Rectal smooth muscle tissue (tissue), 1 donor: Measurements from ENCODE around the gene PJA2.

Experiments
- H3K27ac ChIP-seq: one replicate; pipeline ENCODE4 v1.7.0; 2013; ENCODE audit warnings: low read depth, low read length, inconsistent platforms
- H3K27me3 ChIP-seq: one replicate; pipeline ENCODE4 v1.7.0; 2013; ENCODE audit warnings: low read length; ENCODE audit not compliant: control insufficient read depth, insufficient read depth
- H3K36me3 ChIP-seq: one replicate; pipeline ENCODE4 v1.7.0; 2013; ENCODE audit warnings: low read length; ENCODE audit not compliant: control insufficient read depth, insufficient read depth
- H3K4me1 ChIP-seq: one replicate; pipeline ENCODE4 v1.7.0; 2013; ENCODE audit warnings: low read length; ENCODE audit not compliant: control insufficient read depth, insufficient read depth
- H3K4me3 ChIP-seq: one replicate; pipeline ENCODE4 v1.7.0; 2013; ENCODE audit warnings: low read length
- H3K9ac ChIP-seq: one replicate; pipeline ENCODE4 v1.7.0; 2013; ENCODE audit warnings: low read length

Gene PJA2

DNA sequence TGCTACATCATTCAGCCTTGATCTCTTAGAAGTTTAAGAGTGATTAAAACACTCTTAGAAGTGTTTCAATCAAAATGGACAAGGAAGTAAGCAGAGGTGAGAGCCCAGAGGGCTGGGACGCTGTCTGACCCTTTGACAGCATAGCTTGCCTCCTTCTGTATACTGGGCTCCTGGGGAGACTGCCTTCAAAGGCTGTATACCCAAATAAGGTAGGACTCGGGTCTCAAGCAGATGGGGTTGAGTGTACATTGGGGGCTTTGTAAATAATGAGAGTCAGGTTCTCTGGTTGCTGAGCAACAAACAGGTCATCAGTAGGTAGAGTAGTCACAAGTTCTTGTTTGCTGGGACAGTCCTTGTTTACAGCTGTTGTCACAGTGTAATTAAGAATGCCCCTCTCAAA is 97.1 kb downstream of the PJA2 start:
- Histone ChIP-seq H3K4me3 (no peak overlapping the region), H3K27ac (no peak overlapping the region), H3K9ac (no peak overlapping the region), H3K4me1 (no peaks in the 10 kb centered on the region), H3K36me3 (no peaks in the 10 kb centered on the region), H3K27me3 (no peaks in the 10 kb centered on the region)

DNA sequence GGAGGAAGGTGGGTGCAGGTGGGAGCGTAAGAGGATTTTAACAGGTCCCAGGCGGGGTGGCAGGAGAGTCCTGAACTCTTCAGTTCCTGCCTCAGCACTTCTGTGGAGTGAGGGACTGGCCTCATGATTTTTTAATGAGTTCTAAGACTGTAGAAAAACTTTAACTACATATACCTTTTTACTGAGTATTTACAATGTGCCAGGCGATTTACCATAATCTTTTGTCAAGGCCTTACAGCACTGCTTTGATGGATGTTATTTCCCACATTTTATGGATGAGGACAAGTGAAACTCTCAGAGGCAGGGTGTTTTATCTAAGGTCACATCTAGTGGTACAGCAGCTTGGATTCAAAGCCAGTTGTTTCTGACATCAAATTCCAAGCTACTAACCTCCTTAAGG is 99.5 kb downstream of the PJA2 start:
- H3K27ac ChIP-seq = no peak overlapping the region
- H3K4me1 ChIP-seq = no peaks in the 10 kb centered on the region
- H3K36me3 ChIP-seq = no peaks in the 10 kb centered on the region
- H3K9ac ChIP-seq = no peak overlapping the region
- H3K4me3 ChIP-seq = no peak overlapping the region
- H3K27me3 ChIP-seq = no peaks in the 10 kb centered on the region

DNA sequence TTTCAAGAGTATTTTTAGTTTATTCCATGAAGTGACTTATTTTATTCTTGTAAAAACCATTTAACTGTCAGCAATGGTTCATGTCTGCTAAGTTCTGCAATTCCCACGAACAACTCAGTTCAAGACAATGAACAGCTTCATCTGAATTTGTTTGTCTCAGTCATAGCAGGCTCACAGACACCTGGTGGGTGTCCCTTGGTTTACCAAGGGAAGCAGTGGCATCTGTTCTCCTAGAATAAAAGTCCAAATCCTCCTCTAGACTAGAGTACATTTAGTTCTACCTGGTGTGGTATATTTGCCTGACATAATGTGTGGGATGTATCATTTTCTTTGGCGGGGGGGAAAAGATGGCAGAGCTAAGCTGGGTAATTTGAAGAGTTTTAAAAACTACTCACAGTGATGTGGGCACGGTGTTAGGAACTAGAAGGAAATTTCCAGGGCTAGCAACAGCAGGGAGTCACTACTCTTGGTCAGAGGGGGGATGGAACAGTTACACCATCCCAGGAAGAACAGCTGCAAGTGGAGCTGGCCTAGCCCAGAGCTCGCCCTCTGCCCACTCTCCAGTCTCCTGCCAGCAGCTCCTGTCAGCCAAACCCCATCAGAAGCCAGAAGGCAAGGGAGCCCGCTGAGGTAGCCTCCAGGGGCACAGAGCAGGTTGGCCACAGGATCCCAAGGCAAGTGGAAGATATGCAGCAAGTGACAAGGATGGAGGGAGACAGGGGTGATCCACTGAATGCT is 100.3 kb downstream of the PJA2 start:
- Histone ChIP-seq H3K27ac (no peak overlapping the region), H3K9ac (no peak overlapping the region), H3K36me3 (no peaks in the 10 kb centered on the region), H3K27me3 (no peaks in the 10 kb centered on the region), H3K4me1 (no peaks in the 10 kb centered on the region), H3K4me3 (no peak overlapping the region)

DNA sequence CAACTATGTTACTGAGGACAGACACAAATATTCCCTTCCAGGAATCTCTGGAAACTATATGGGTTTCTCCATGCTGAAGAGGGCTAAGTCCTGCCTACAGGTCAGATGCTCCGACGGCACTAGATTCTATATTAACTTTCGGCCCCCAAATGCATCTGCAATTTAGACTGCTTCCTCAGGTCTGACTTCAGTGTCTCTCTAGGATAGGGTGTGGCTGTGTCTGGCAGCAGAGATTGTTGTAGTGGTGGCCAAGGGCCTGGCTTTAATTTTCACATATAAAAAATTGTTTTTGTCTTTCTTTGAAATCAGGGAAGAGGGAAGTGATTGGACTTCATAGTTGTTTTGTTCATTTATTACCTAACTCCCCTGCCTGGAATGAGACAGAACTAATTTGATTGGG is 101.8 kb downstream of the PJA2 start:
- no peaks in the 10 kb centered on the region for H3K27me3 ChIP-seq
- no peak overlapping the region for H3K9ac ChIP-seq
- H3K4me3 ChIP-seq = no peak overlapping the region
- H3K27ac ChIP-seq = no peak overlapping the region
- no peaks in the 10 kb centered on the region for H3K36me3 ChIP-seq
- H3K4me1 ChIP-seq = no peaks in the 10 kb centered on the region

DNA sequence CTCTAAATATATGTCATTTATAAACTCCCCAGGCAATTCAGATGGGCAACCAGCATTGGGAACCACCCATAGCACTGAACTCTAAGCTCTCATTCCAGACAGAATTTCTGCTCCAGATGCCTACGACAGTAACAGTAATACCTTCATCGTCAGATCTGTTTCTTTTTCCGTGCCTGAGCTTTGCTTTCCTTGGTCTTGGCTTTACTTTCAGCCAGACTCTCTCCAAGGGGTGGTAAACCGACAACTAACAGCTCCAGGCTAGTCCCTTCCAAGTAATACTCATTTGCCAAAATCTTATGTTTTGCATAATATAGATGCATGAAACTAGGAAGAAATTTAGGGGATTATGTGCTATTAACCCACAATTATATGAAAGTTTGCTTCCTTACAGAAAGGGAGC is 102.3 kb downstream of the PJA2 start:
- H3K9ac ChIP-seq = no peak overlapping the region
- no peak overlapping the region for H3K27ac ChIP-seq
- no peaks in the 10 kb centered on the region for H3K4me1 ChIP-seq
- H3K4me3 ChIP-seq = no peak overlapping the region
- H3K36me3 ChIP-seq = no peaks in the 10 kb centered on the region
- no peaks in the 10 kb centered on the region for H3K27me3 ChIP-seq

DNA sequence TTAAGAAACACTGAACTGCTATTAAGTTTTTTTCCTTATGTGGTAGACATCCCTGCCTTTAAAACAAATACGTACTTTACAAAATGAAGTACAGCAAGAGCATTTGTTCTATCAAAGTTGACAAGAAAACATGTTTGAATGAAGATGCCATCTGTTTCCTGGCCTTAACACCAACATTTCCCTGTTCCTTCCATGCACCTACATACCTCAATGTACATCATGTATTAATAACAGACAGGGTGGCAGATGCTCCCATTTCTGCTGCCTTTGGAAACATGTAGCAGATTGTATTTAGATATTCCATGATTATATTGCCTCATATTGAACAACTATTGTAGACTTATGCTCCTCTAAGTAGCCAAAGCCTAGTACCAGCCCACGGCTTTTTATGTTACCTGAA is 104.4 kb downstream of the PJA2 start:
- Histone ChIP-seq H3K4me1 (no peaks in the 10 kb centered on the region), H3K36me3 (no peaks in the 10 kb centered on the region), H3K9ac (no peak overlapping the region), H3K27me3 (no peaks in the 10 kb centered on the region), H3K4me3 (no peak overlapping the region), H3K27ac (no peak overlapping the region)

DNA sequence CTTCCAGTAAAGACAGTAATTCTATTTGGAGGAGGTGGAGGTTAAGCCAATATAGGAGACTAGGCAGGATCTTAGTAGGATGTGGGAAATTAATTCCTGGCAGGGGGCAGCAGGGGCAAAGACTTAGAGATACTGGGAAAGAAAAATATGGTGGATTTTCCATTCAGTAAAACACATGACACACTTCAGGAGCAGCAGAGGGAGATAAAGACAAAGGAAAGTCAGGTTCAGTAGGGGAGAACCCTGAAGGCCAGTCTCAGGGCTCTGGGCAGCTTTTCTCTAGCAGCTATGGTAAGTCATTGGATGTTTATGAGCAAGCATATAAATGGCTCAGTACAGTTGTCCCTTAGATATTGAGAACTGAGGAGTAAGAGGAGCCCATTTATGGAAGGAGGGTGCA is 105.5 kb downstream of the PJA2 start:
- Histone ChIP-seq H3K36me3 (no peaks in the 10 kb centered on the region), H3K27me3 (no peaks in the 10 kb centered on the region), H3K4me1 (no peaks in the 10 kb centered on the region), H3K9ac (no peak overlapping the region), H3K27ac (no peak overlapping the region), H3K4me3 (no peak overlapping the region)

DNA sequence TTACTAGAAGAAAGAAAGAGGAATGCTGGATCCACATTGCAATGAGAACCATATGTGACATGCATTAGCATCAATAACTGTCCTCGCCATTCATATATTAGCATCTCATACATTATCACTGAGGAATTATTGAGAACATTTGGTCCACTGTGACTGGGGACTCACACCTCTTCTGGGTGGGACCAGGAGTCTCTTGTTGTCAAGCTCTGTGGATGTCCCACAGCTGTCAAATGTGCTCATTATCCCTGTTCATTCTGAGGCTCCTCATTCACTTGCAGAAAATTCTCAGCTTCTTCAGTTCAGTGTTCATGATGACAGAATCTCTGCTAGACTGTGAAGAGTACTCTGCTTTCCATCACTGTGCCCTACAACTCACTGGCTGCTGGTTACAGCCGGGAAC is 109.4 kb downstream of the PJA2 start:
- Histone ChIP-seq H3K4me3 (no peak overlapping the region), H3K27me3 (no peaks in the 10 kb centered on the region), H3K4me1 (no peaks in the 10 kb centered on the region), H3K27ac (no peak overlapping the region), H3K9ac (no peak overlapping the region), H3K36me3 (no peaks in the 10 kb centered on the region)

DNA sequence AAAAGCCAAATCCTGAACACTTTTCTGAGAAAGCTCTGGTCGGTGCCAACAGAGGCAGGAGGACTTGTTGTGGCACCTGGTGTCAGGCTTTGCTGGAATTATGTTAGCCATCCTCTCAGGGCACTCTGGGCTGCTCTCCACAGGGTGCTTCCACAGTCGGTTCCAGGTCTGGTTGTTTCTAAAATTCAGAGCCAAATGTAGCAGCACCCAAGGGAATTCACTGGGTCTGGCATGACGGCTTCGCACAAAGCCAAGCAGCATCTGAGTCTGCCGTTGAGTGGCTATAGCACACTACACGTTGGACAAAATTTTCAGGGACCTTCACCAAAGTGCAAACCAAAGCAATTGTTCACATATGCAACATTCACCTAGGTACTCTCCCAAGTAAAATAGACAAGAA is 110.2 kb downstream of the PJA2 start:
- Histone ChIP-seq H3K4me1 (no peaks in the 10 kb centered on the region), H3K27ac (no peak overlapping the region), H3K4me3 (no peak overlapping the region)

DNA sequence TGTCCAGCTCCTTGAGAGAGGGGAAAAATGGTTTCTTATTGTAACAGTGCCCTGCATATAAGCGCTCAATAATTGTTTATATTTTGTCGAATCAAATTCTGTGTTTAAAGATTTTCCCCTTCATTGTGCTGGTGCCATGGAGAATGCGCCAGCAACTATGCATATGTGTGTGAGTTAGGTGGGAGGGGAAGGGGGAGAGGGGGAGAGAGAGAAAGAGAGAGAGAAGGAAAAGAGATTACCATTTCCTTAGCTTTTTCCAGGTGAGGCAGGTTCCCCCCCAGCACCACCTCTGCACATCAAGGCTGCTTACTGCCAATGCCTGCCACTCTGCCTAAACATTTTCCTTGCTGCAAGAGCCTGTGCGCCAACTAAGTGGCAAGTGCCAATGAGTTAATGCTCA is 111.0 kb downstream of the PJA2 start:
- no peak overlapping the region for H3K4me3 ChIP-seq
- H3K4me1 ChIP-seq = no peaks in the 10 kb centered on the region
- no peak overlapping the region for H3K27ac ChIP-seq
- no peaks in the 10 kb centered on the region for H3K27me3 ChIP-seq
- no peaks in the 10 kb centered on the region for H3K36me3 ChIP-seq
- H3K9ac ChIP-seq = no peak overlapping the region

More for the DNA sequence above, 110.2 kb downstream of the PJA2 start:
- no peaks in the 10 kb centered on the region for H3K36me3 ChIP-seq
- H3K27me3 ChIP-seq = no peaks in the 10 kb centered on the region
- no peak overlapping the region for H3K9ac ChIP-seq

DNA sequence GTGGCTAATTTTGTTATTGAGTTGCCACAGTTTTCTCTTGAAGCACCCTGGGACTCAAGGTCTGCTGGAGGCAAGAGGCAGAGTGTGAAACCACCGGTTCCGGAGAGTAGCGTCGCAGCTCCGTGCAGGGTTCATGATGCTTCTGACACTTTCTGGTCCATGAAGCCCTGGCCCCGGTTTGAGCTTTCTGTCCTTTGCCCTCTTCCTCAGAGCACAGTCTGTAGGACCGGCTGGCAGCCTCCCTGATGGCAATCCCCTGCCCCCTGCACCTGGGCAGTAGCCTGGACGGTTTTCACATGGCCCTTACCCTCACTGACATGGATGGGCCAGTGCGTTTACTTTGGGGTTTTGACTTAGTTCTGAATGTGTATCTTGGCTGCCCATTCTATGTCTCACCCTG is 111.9 kb downstream of the PJA2 start:
- H3K27ac ChIP-seq = no peak overlapping the region
- no peaks in the 10 kb centered on the region for H3K27me3 ChIP-seq

DNA sequence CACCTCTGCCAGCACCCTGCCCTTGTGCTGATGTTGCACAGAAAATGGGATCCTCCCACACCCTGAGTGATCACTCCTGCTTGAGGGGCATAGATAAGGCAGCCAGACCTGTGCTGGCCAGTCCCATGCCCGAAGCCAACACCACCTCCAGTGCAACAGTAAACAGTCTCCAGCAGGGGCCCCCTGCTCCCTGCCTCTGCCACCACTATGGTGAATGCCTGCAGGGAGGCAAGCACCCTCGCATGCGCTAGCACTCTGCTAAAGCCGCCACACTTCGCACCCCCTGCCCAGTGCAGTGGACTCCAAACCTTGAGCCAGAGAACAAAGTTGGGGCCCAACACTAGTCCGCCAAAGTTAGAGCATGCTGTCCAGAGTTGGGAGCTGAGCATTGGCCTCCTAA is 118.7 kb downstream of the PJA2 start:
- Histone ChIP-seq H3K27ac (no peak overlapping the region), H3K9ac (no peak overlapping the region), H3K4me3 (no peak overlapping the region), H3K4me1 (no peaks in the 10 kb centered on the region), H3K27me3 (no peaks in the 10 kb centered on the region), H3K36me3 (no peaks in the 10 kb centered on the region)

More for the DNA sequence above, 111.9 kb downstream of the PJA2 start:
- no peaks in the 10 kb centered on the region for H3K4me1 ChIP-seq
- no peaks in the 10 kb centered on the region for H3K36me3 ChIP-seq
- H3K4me3 ChIP-seq = no peak overlapping the region
- no peak overlapping the region for H3K9ac ChIP-seq

DNA sequence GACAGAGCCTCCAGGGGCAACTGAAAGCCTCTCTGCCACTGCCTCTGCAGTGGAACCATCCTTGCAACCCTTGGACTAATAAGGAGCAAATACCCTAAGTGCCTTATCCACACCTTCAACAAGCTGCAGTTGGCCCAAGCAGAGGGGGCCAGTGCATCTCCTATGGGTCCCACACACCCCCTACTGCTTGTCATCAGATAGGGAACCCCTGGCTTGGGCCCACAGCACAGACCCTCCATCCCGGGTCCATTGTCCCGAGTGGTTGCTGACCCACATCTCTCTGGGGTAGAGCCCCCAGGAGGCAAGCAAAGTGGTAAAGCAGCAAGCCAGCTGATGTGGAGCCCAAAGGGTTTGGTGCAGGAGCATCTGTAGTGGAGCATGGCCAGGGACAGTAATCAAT is 119.5 kb downstream of the PJA2 start:
- Histone ChIP-seq H3K9ac (no peak overlapping the region), H3K27me3 (no peaks in the 10 kb centered on the region), H3K27ac (no peak overlapping the region), H3K4me1 (no peaks in the 10 kb centered on the region), H3K36me3 (no peaks in the 10 kb centered on the region), H3K4me3 (no peak overlapping the region)
